Spinal cord (tissue), 10 donors: ENCODE data around the gene PDE3A. TPM values are rescaled to one million over a fixed set of nuclear protein-coding genes. Genes with fewer than 3 reads are reported as not detected.
A peak's percentile ranks its signal among the peaks of the same experiment; 100 is the strongest.

ENCODE experiments used
- DNase-seq, 6 donors: peaks; one replicate each; pipeline versions ENCODE4 v3.0.0 to v3.0.0-alpha.2; 2013 to 2015; ENCODE audit warnings: low spot score in 6 of 6, low read depth in 4 of 6
- H3K27ac ChIP-seq: one replicate; pipeline ENCODE4 v1.5.1; 2013; ENCODE audit warnings: low read depth, low read length, control low read depth
- H3K27me3 ChIP-seq: one replicate; pipeline ENCODE4 v1.6.1; 2013; ENCODE audit warnings: low read length; ENCODE audit not compliant: control insufficient read depth, insufficient read depth
- H3K36me3 ChIP-seq: one replicate; pipeline ENCODE4 v1.6.1; 2013; ENCODE audit warnings: low read length; ENCODE audit not compliant: control insufficient read depth, insufficient read depth
- H3K4me1 ChIP-seq: one replicate; pipeline ENCODE4 v1.6.1; 2013; ENCODE audit warnings: low read length; ENCODE audit not compliant: control insufficient read depth, insufficient read depth
- H3K4me3 ChIP-seq: one replicate; pipeline ENCODE4 v1.5.1; 2013; ENCODE audit warnings: low read depth, low read length, control low read depth
- H3K9me3 ChIP-seq: one replicate; pipeline ENCODE4 v1.6.1; 2013; ENCODE audit warnings: low read length; ENCODE audit not compliant: control insufficient read depth, insufficient read depth
- WGBS: methylation state at CpG from one replicate; pipeline ENCODE4 v1.1.5; 2013; ENCODE audit warnings: missing lambda C conversion rate; ENCODE audit not compliant: insufficient coverage; 5-methylcytosine and 5-hydroxymethylcytosine counted together
- polyA plus RNA-seq, 2 donors: library from polyadenylated mRNA; unstranded; fragments of 120-200 nt; gene quantifications; one replicate each; pipeline ENCODE4 v1.2.1, GENCODE V29; 2013; ENCODE audit not compliant: insufficient read length in 2 of 2
- total RNA-seq, 2 donors: library from RNA; depleted of rRNA in 1 of 2; stranded (reverse); fragments of 120-200 nt in 1 of 2; fragments of >200 nt in 1 of 2; gene quantifications; one replicate each; pipeline versions ENCODE4 v1.2.3 to v1.2.4, GENCODE V29; 2013 to 2014
- donor health status: healthy.

PDE3A gene
- total and polyA plus RNA-seq, 4 donors = 8.1 to 29.9 (median 14.0) TPM

DNA sequence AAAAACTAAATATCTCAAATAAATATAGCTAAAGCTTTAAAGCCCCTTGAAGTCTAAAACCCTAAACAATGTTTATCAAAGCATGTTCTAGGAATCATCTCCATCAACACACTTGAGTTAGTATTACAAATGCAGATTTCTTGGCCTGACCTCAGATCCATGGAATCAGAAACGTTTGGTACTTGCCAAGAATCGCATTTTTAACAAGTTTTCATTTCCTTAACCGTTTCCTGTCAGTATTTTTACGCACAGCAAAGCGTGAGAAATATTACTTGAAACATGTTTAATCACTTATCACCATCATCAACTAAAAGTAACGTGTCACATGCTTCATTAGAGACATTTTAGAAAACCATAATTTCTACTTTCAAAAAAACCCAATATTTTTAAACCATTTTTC lies 336.5 kb downstream of the PDE3A start:
- Histone ChIP-seq H3K36me3 (no peaks in the 10 kb centered on the region), H3K27me3 (no peaks in the 10 kb centered on the region), H3K4me1 (no peaks in the 10 kb centered on the region), H3K27ac (no peak overlapping the region), H3K4me3 (no peak overlapping the region), H3K9me3 (no peaks in the 10 kb centered on the region)
- 76% methylated on average over 5 of the region's 6 CpGs for WGBS
- no peak for DNase-seq

DNA sequence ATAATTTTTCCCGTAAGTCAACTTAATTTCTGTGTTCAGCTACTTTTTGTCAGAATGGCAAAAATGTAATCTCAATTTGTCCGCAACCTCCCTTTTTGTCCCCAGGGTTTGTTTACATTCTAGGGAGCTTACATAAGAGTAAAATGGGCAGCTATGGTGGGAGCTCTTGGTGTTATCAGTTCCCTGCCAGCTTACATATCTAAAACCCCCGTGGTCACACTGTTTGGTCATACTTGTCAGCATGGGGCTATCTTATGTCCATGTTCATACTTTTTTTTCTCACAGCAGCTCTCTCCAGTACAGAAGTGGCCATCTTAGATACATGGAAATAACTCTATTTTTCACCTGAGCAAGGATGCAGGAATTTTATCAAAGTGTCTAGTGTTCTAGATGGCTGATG lies 343.5 kb downstream of the PDE3A start:
- 80% methylated on average over 3 of the region's 3 CpGs for WGBS
- DNase-seq = no peak
- Histone ChIP-seq H3K4me3 (no peak overlapping the region), H3K27me3 (no peaks in the 10 kb centered on the region), H3K36me3 (no peaks in the 10 kb centered on the region), H3K9me3 (no peaks in the 10 kb centered on the region), H3K4me1 (no peaks in the 10 kb centered on the region), H3K27ac (no peak overlapping the region)

DNA sequence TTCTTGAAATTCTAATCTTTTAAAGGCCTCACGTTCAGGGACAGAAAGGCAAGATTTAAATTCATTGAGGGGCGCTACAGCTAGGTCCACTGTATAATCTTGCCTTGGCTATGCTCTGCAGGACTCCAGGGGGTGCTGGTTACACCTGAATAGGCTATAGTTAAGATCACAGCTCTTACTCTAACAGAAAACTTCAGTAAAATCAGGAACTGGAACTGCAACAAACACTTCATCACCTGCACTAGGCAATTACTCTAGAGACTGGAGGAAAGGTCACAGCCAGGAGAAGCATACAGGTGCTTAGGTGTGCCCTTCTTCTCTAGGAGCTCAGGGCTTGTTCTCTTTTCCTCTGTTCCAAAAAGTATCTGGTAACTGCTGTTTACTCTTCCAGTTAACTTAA lies 347.7 kb downstream of the PDE3A start:
- WGBS = 44% methylated on average over 2 of the region's 2 CpGs
- no peak for DNase-seq
- Histone ChIP-seq H3K4me1 (no peaks in the 10 kb centered on the region), H3K27me3 (no peaks in the 10 kb centered on the region), H3K9me3 (no peaks in the 10 kb centered on the region), H3K36me3 (no peaks in the 10 kb centered on the region), H3K4me3 (no peak overlapping the region), H3K27ac (no peak overlapping the region)

DNA sequence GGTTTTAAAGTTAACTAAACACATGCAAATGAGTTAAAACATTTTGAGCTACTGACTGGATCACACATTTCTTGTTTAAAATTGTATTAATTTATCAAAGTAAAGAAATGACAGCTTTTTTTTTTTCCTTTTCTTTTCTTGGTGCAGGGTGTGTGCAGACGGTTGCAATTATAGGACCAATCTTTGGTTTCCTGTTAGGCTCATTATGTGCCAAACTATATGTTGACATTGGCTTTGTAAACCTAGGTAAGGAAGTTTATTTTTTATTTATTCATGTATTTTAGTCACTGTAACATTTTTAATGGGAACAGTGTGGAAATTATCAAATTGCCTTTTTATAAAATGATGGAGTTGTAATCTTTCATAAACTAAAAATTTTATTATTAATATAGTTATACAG lies 348.6 kb downstream of the PDE3A start:
- Histone ChIP-seq H3K9me3 (no peaks in the 10 kb centered on the region), H3K27ac (no peak overlapping the region), H3K27me3 (no peaks in the 10 kb centered on the region), H3K4me1 (no peaks in the 10 kb centered on the region), H3K4me3 (no peak overlapping the region), H3K36me3 (no peaks in the 10 kb centered on the region)
- WGBS = no CpG with 5 or more reads among the region's 1 CpG
- DNase-seq = no peak

DNA sequence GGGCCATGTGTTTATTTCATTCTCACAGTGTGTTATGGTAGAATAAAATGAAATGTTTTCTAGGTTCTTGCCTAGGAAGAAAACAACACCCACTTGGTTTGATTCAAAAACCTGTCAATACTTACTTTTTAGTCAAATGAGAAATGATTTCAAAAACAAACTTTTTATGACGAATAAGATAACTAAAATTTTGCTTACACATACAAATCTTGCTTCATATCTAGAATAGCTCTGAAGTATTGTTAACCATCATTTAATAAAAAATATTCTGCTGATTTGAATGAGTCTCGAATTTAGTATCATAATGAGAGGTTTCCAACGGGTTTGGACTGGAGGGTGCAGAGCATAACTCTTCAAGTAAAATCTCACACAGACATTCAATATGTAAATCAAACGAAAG lies 350.0 kb downstream of the PDE3A start:
- WGBS = no CpG with 5 or more reads among the region's 4 CpGs
- no peaks in the 10 kb centered on the region for H3K27me3 ChIP-seq
- no peaks in the 10 kb centered on the region for H3K36me3 ChIP-seq
- H3K4me1 ChIP-seq = no peaks in the 10 kb centered on the region
- DNase-seq = no peak
- H3K9me3 ChIP-seq = no peaks in the 10 kb centered on the region
- H3K4me3 ChIP-seq = no peak overlapping the region
- H3K27ac ChIP-seq = no peak overlapping the region

DNA sequence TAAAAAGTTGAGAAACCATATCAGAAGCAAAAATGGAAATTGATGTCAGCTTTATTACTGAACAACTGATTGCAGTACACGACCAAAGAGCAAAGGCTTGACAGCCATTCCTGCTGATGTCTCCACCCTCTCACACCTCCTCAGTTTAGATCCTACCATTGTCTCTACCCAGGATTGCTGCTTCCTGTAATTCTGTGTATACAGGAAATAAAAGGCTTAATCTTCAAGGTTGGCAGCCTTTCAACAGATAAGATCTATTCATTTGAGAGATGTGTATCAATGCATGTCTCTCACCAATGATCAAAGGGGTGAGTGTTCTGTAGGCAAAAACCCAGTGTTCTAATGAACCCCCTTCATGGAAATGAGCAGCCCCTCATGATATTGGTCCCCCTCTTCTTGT lies 353.8 kb downstream of the PDE3A start:
- no peak overlapping the region for H3K4me3 ChIP-seq
- no peaks in the 10 kb centered on the region for H3K36me3 ChIP-seq
- no peaks in the 10 kb centered on the region for H3K27me3 ChIP-seq
- H3K4me1 ChIP-seq = no peaks in the 10 kb centered on the region
- 75% methylated on average over 1 of the region's 1 CpG for WGBS
- DNase-seq = no peak
- H3K9me3 ChIP-seq = no peaks in the 10 kb centered on the region
- H3K27ac ChIP-seq = no peak overlapping the region

DNA sequence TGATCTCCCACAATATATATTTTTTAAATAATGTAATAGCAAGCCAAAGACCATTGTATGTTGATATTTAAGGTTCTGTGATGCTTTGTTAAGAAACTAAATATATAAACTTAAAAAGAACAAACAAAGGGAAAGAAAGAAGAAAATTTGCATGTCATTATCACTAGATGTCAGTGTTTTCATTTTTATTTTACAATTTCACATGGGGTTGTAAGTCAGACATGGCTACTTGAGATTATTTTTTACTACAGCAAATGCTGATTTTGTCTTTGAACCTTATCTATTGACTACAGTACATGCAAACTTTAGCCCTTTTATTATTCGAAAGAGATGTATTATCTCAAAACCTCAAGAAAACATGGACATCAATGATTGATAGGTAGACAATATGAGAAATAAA lies 362.9 kb downstream of the PDE3A start:
- Histone ChIP-seq H3K27ac (no peak overlapping the region), H3K27me3 (no peaks in the 10 kb centered on the region), H3K4me3 (no peak overlapping the region), H3K4me1 (no peaks in the 10 kb centered on the region), H3K36me3 (no peaks in the 10 kb centered on the region), H3K9me3 (no peaks in the 10 kb centered on the region)
- peak in 1 of 6 donors; percentile 25 for DNase-seq
- WGBS = no CpG with 5 or more reads among the region's 1 CpG
